WERI-Rb-1 (cell line): ENCODE data around the gene PRR36.
"Not testable (repeated sequence)": the region's sequence is repeated elsewhere in the genome, so short reads cannot be mapped to it uniquely, and the experiment has no call there.

Experiments used
- DNase-seq: peaks from one replicate; pipeline ENCODE4 v3.0.0-alpha.2; 2020
- H3K27ac ChIP-seq: fragments of 250-450 bp; sonication (Bioruptor Pico); 2 replicates; pipeline ENCODE4 v1.5.1; 2020; ENCODE audit warnings: mild to moderate bottlenecking, moderate library complexity
- H3K27me3 ChIP-seq: fragments of 250-450 bp; sonication (Bioruptor Pico); 2 replicates; pipeline ENCODE4 v1.5.1; 2021; ENCODE audit warnings: mild to moderate bottlenecking, low read depth, moderate library complexity; ENCODE audit not compliant: insufficient read depth, severe bottlenecking
- H3K36me3 ChIP-seq: fragments of 250-450 bp; sonication (Bioruptor Pico); 2 replicates; pipeline ENCODE4 v1.5.1; 2020; ENCODE audit warnings: mild to moderate bottlenecking, moderate library complexity
- H3K4me3 ChIP-seq: 2 replicates; pipeline ENCODE4 v1.5.1; 2011; ENCODE audit warnings: low read depth, mild to moderate bottlenecking, control low read depth, low read length
- H3K9me3 ChIP-seq: fragments of 250-450 bp; sonication (Bioruptor Pico); 2 replicates; pipeline ENCODE4 v1.5.1; 2021; ENCODE audit warnings: mild to moderate bottlenecking, moderate library complexity; ENCODE audit not compliant: severe bottlenecking
- CTCF ChIP-seq: IDR thresholded peaks from 2 replicates; pipeline ENCODE4 v1.5.1; 2011; ENCODE audit warnings: low read depth, mild to moderate bottlenecking, control low read depth, inconsistent platforms, low read length

PRR36 gene

GRCh38 chr19:7860714-7861618 is 13.2 kb downstream of the PRR36 start:
- DNase-seq = no peak
- Histone ChIP-seq H3K27me3 (no peaks in the 10 kb centered on the region), H3K36me3 (peaks cover 16% of the 10 kb centered on the region), H3K27ac (no peak overlapping the region), H3K9me3 (no peaks in the 10 kb centered on the region), H3K4me3 (no peak overlapping the region)
- TF ChIP-seq CTCF = no peak

- no peak for TF ChIP-seq CTCF
- Histone ChIP-seq H3K27ac (no peak overlapping the region; the same call in 1 of the 2 replicates), H3K9me3 (no peaks in the 10 kb centered on the region), H3K4me3 (no peak overlapping the region), H3K36me3 (peaks cover 16% of the 10 kb centered on the region), H3K27me3 (no peaks in the 10 kb centered on the region)
- DNase-seq = no peak
Measured at GRCh38 chr19:7859831-7860713, 14.1 kb downstream of the PRR36 start.

GRCh38 chr19:7859087-7859486 is 15.1 kb downstream of the PRR36 start:
- not testable (repeated sequence) for H3K4me3 ChIP-seq, H3K9me3 ChIP-seq, DNase-seq, H3K27me3 ChIP-seq
- Histone ChIP-seq H3K27ac (peak overlapping the region; percentile 89), H3K36me3 (peaks cover 14% of the 10 kb centered on the region)

- peak overlapping the region; percentile 89 for H3K27ac ChIP-seq
- peak; percentile 93 for DNase-seq
- H3K27me3 ChIP-seq = no peaks in the 10 kb centered on the region
- H3K4me3 ChIP-seq = peak overlapping the region; percentile 44
- H3K36me3 ChIP-seq = peaks cover 8% of the 10 kb centered on the region
- H3K9me3 ChIP-seq = no peaks in the 10 kb centered on the region
- TF ChIP-seq CTCF = 0 out of 2 replicates have a peak, but pooled peaks have one; percentile 8
Measured at GRCh38 chr19:7858109-7858770, 15.9 kb downstream of the PRR36 start.

GRCh38 chr19:7857727-7858108 is 16.5 kb downstream of the PRR36 start:
- Histone ChIP-seq H3K27ac (peak overlapping the region; percentile 89), H3K27me3 (no peaks in the 10 kb centered on the region), H3K4me3 (peak overlapping the region; percentile 44), H3K36me3 (peaks cover 6% of the 10 kb centered on the region), H3K9me3 (no peaks in the 10 kb centered on the region)
- TF ChIP-seq CTCF = no peak
- DNase-seq = peak; percentile 32
